Measurements from ENCODE around the gene CRABP2.

The CRABP2 gene

GRCh38 chr1:156690675-156691036, 14.7 kb downstream of the CRABP2 start:
- DNase-seq (ENCODE audit: low read depth): no peak

- DNase-seq (ENCODE audit: low read depth): no peak
These were observed 15.3 kb downstream of the CRABP2 start for GRCh38 chr1:156689953-156690674.

GRCh38 chr1:156689035-156689952, 16.1 kb downstream of the CRABP2 start:
- DNase-seq (ENCODE audit: low read depth): peak; percentile 66

GRCh38 chr1:156684227-156684782, 21.1 kb downstream of the CRABP2 start:
- no peak for DNase-seq (ENCODE audit: low read depth)

- DNase-seq (ENCODE audit: low read depth): no peak
These were observed 23.1 kb downstream of the CRABP2 start for GRCh38 chr1:156682166-156682890.

- DNase-seq (ENCODE audit: low read depth): no peak
These were observed 24.0 kb downstream of the CRABP2 start for GRCh38 chr1:156681196-156681960.

GRCh38 chr1:156680056-156680455, 25.3 kb downstream of the CRABP2 start:
- DNase-seq (ENCODE audit: low read depth): no peak

GRCh38 chr1:156677616-156678596, 27.5 kb downstream of the CRABP2 start:
- DNase-seq (ENCODE audit: low read depth): no peak

GRCh38 chr1:156676820-156677615, 28.4 kb downstream of the CRABP2 start, which contains the start of gene NES:
TSS of gene NES (minus strand) at chr1:156677407. CDS start at chr1:156677264, 143 bp downstream.
- no peak for DNase-seq (ENCODE audit: low read depth)

- DNase-seq (ENCODE audit: low read depth): no peak
These were observed 29.1 kb downstream of the CRABP2 start for GRCh38 chr1:156676114-156676819.

GRCh38 chr1:156675210-156676113, 29.9 kb downstream of the CRABP2 start:
- no peak for DNase-seq (ENCODE audit: low read depth)

GRCh38 chr1:156673387-156674121, 31.8 kb downstream of the CRABP2 start:
- DNase-seq (ENCODE audit: low read depth): no peak

GRCh38 chr1:156671804-156672203, 33.6 kb downstream of the CRABP2 start:
- DNase-seq (ENCODE audit: low read depth): no peak

- no peak for DNase-seq (ENCODE audit: low read depth)
These were observed 34.6 kb downstream of the CRABP2 start for GRCh38 chr1:156670791-156671190.

- no peak for DNase-seq (ENCODE audit: low read depth)
These were observed 35.0 kb downstream of the CRABP2 start for GRCh38 chr1:156670359-156670758.

- DNase-seq (ENCODE audit: low read depth): no peak
These were observed 35.6 kb downstream of the CRABP2 start for GRCh38 chr1:156669794-156670193.

Measured in T follicular helper cell (primary cell).